Activated CD8-positive, alpha-beta T cell treated with anti-CD3 and anti-CD28 coated beads, Interleukin-2, amount 10 ng/mL, durations not matched to agents 7 days and 5 days (primary cell): ENCODE results near the gene TRIP10. TPM values are rescaled to one million over a fixed set of nuclear protein-coding genes. Genes with fewer than 3 reads are reported as not detected.
A peak's percentile ranks its signal among the peaks of the same experiment; 100 is the strongest.
"Not testable (repeated sequence)": the region's sequence is repeated elsewhere in the genome, so short reads cannot be mapped to it uniquely, and the experiment has no call there.

ENCODE experiments used
- ATAC-seq: fragments of 150-1000 bp; cut with Tn5 transposase; one replicate; pipeline ENCODE4 v1.10.0; 2021; ENCODE audit warnings: moderate library complexity
- CTCF ChIA-PET: fragments of 350-600 bp; sonication (Branson Sonifier 250); formaldehyde crosslinking; loops from one replicate; lab custom pipeline; 2021; ENCODE audit warnings: antibody characterized with exemption; lab: Charles Lee
- POLR2A ChIA-PET: fragments of 350-600 bp; sonication (Branson Sonifier 250); formaldehyde crosslinking; loops from one replicate; lab custom pipeline; 2021; ENCODE audit warnings: antibody characterized with exemption; lab: Charles Lee
- DNase-seq: peaks from one replicate; pipeline ENCODE4 v3.0.0-alpha.2; 2020
- H3K27ac Mint-ChIP-seq: one replicate; pipeline ENCODE4 v1.8.0; 2021; ENCODE audit warnings: mild to moderate bottlenecking, mixed read lengths
- H3K27me3 Mint-ChIP-seq: one replicate; pipeline ENCODE4 v1.8.0; 2021; ENCODE audit warnings: low read depth, mixed read lengths
- H3K36me3 Mint-ChIP-seq: one replicate; pipeline ENCODE4 v1.8.0; 2021; ENCODE audit warnings: low read depth, mixed read lengths
- H3K4me1 Mint-ChIP-seq: one replicate; pipeline ENCODE4 v1.8.0; 2021; ENCODE audit warnings: low read depth, mixed read lengths
- H3K4me3 Mint-ChIP-seq: one replicate; pipeline ENCODE4 v1.8.0; 2021; ENCODE audit warnings: mild to moderate bottlenecking, mixed read lengths
- H3K9me3 Mint-ChIP-seq: one replicate; pipeline ENCODE4 v1.8.0; 2022; ENCODE audit warnings: mixed read lengths; ENCODE audit not compliant: insufficient read depth
- total RNA-seq, 2 experiments: library from RNA; stranded (reverse); gene quantifications; one replicate each; pipeline ENCODE4 v1.2.3, GENCODE V29; 2021

The TRIP10 gene
- total RNA-seq, 2 experiments from 2014 or later: 13.9 to 15.2 TPM

DNA sequence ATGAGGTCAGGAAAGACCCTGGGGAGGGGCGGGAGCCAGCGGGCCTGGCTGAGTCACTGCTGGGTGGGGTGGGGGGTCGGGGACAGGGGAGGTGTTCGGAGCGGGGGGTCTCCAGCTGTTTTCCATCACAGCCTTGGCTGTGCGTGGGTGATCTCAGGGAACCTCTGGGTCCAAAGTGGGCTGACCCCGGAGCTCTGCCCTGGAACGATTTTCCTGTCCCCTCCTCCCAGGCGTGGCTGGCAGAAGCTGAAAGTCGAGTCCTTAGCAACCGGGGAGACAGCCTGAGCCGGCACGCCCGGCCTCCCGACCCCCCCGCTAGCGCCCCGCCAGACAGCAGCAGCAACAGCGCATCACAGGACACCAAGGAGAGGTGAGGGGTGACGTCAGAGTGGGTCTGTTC is 10.6 kb downstream of the TRIP10 start:
- ChIA-PET POLR2A (no interaction called here), CTCF (no interaction called here)
- ATAC-seq: no peak
- Mint-ChIP-seq H3K4me1 (peaks cover 10% of the 10 kb centered on the region), H3K36me3 (peaks cover 53% of the 10 kb centered on the region), H3K9me3 (no peaks in the 10 kb centered on the region), H3K27ac (no peak overlapping the region), H3K4me3 (no peak overlapping the region), H3K27me3 (no peaks in the 10 kb centered on the region)
- DNase-seq: no peak

DNA sequence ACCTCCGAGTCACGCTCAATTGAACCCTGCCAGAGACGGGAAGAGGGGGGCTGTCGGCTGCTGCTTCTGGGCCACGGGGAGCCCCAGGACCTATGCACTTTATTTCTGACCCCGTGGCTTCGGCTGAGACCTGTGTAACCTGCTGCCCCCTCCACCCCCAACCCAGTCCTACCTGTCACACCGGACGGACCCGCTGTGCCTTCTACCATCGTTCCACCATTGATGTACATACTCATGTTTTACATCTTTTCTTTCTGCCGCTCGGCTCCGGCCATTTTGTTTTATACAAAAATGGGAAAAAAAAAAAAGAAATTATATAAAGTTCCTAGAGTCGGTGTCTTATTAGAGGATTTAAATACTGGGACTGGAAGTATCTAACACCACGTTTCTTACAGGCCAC is 11.7 kb downstream of the TRIP10 start:
- no peaks in the 10 kb centered on the region for H3K27me3 Mint-ChIP-seq
- ChIA-PET CTCF (no interaction called here), POLR2A (no interaction called here)
- ATAC-seq (no peak), DNase-seq (no peak)
- peaks cover 55% of the 10 kb centered on the region for H3K36me3 Mint-ChIP-seq
- H3K4me1 Mint-ChIP-seq: peaks cover 10% of the 10 kb centered on the region
- H3K9me3 Mint-ChIP-seq: no peaks in the 10 kb centered on the region
- H3K4me3 Mint-ChIP-seq: no peak overlapping the region
- no peak overlapping the region for H3K27ac Mint-ChIP-seq

DNA sequence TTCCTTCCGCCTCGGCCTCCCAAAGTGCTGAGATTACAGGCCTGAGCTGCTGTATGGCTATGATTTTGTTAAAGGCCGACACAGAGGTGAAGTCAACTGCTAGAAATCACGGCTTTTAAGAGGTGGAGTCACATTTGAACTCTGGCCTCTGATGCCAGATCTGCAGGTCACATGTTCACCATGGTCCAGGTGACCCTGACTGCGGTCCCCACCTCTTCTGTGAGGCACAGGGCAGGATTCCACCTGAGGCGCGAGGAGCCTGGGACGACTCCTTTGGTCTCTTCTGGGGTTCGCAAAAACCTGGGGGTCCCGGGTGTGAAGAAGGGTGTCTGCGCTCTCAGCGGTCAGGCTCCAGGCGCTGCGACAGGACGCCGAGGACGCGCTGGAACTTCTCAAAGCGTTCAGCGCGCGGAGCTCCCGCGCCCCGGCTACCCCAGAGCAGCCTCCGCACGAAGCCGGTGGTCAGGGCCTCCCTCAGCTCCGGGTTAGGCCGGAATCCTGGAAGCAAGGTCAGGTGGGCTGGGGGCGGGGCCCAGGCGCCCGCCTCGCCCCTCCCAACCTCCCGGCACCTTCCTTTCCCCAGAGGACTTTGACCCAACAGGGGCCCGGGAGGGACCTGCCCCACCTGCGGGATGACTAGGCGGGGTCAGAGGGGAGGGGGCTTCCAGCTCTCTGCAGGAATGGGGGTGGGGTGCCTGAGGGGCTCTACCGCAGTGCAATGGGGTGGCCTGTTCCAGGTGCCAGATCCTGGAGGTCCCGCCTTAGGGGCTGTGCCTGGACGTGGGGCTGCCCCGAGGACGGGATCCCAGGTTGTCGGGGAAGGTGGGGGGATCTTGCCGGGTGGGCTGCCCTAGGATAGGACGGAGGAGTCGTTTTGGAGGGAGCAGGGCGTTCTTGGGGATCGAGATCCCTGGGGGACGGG is 13.0 kb downstream of the TRIP10 start:
- DNase-seq (no peak), ATAC-seq (no peak)
- Mint-ChIP-seq H3K9me3 (no peaks in the 10 kb centered on the region), H3K27me3 (no peaks in the 10 kb centered on the region), H3K4me3 (peak overlapping the region; percentile 64), H3K36me3 (peaks cover 49% of the 10 kb centered on the region), H3K4me1 (peaks cover 13% of the 10 kb centered on the region), H3K27ac (peak overlapping the region; percentile 86)
- ChIA-PET CTCF (interaction anchor here (1.0 to 2.3 kb wide), 2 partner anchors 14 to 111 kb away, joined by 4 to 7 read pairs; no protein-coding TSS in a partner anchor), POLR2A (interaction anchor here (0.6 kb wide), 1 partner anchor 512 kb away, joined by 3 read pairs; no protein-coding TSS in a partner anchor)

DNA sequence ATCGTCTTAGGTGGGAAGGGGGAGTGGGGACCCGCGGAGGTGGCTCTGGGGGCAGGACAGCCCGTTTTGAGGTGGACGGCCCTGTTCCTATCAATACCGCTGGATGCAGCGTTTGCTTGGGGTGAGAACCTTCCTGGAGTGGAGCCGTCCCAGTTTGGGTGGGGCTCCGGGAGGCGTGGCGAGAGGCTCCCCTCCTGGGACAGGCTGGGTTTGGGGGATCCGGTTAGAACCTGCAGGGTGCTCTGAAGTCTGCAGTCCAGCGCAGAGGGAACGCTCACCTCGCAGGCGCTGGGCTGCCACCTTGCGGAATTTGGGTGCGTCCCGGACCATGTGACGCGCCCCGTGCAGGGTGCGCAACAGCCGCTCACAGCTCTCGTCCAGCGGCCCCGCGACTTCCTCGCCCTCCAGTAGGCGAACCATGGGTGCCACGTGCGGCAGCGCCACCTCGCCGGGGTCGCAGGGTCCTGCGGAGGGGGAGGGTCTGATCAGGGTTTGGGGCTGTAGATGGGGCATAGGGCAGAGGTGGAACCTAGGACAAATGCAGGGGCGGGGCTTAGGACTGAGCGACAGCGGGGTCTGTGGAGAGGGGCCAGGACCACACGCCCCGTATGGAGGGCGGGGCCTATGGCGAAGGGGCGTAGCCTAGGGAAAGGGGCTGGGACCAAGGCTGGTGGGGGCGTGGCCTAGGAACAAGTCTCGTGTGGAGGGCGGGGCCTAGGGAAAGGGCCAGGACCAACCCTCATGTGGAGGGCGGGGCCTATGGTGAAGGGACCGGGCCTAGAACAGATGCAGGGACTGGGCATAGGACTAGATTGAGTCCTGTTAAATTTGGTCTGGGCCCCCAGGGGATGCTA is 13.9 kb downstream of the TRIP10 start:
- no peaks in the 10 kb centered on the region for H3K9me3 Mint-ChIP-seq
- H3K27ac Mint-ChIP-seq: peak overlapping the region; percentile 86
- H3K4me3 Mint-ChIP-seq: peak overlapping the region; percentile 64
- no peaks in the 10 kb centered on the region for H3K27me3 Mint-ChIP-seq
- ChIA-PET POLR2A (interaction anchor here (1.5 kb wide), 1 partner anchor 14 kb away, joined by 4 read pairs; the partner anchor contains the start of gene SH2D3A), CTCF (interaction anchor here (1.0 to 2.3 kb wide), 3 partner anchors 15 to 122 kb away, joined by 4 to 7 read pairs (median 4); no protein-coding TSS in a partner anchor)
- DNase-seq: peak; percentile 83
- peaks cover 16% of the 10 kb centered on the region for H3K4me1 Mint-ChIP-seq
- peaks cover 47% of the 10 kb centered on the region for H3K36me3 Mint-ChIP-seq
- peak; percentile 93 for ATAC-seq

DNA sequence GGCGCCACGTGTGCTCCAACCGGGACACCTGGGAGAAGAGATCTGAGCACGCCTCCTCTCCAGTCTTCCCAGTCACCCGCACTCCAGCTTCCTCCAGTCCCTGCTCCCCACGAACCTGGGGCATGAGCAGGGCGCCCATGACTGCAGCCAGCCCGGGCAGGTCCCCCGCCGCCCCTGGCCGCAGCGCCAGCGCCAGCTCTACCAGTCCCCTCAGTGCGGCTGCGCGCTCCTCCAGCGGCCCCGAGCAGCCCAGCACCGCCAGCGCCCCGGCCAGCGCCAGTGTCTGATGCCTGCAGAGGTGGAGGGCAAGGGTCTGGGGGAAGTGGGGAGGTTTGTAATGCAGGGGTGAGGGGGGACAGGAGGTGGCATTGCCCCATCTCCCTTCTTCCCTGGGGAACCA is 14.7 kb downstream of the TRIP10 start:
- no peak for ATAC-seq
- Mint-ChIP-seq H3K27ac (no peak overlapping the region), H3K27me3 (no peaks in the 10 kb centered on the region), H3K9me3 (no peaks in the 10 kb centered on the region), H3K4me1 (peaks cover 18% of the 10 kb centered on the region), H3K36me3 (peaks cover 49% of the 10 kb centered on the region), H3K4me3 (no peak overlapping the region)
- no peak for DNase-seq
- ChIA-PET CTCF (interaction anchor here (0.7 to 2.3 kb wide), 3 partner anchors 17 to 123 kb away, joined by 3 to 7 read pairs (median 4); no protein-coding TSS in a partner anchor), POLR2A (interaction anchor here (1.5 kb wide), 1 partner anchor 13 kb away, joined by 4 read pairs; the partner anchor contains the start of gene SH2D3A)

DNA sequence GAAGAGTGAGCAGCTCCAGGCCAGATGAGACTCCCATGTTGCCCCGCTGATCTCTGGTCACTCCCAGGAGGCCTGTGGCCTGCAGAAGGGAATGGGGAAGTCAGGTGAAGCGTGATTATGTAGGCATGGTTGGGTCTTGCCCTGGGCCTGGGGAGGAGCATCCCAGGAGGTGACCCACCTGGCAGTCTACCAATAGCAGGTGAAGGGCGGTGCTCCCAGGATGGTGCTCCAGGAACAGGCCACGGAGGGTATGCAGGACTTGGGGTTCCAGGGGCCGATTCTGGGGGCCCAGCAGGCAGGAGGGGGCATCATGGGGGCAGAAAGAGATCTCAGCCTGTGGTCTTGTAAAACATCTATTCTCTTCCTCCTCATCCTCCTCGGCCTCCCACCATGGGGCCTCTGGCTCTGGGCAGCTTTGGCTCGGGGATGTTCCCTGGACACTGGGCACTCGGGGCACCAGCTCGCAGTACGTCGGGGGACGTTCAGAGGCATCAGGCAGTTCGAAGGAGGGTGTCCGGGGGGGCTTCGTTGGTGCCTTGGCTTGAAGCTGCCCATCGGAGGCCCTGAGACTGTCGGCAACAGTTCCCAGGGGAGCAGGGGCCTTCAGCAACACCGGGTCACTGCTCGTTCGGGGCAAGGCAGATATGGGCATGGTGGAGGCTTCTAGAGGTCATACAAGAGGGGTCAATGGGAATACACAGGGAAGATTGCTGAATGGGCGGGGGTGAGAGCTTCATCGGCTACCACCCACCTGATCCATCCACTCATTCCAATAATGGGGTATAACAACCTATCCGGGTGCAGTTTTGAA is 15.4 kb downstream of the TRIP10 start:
- H3K4me3 Mint-ChIP-seq: no peak overlapping the region
- no peak overlapping the region for H3K27ac Mint-ChIP-seq
- no peaks in the 10 kb centered on the region for H3K27me3 Mint-ChIP-seq

DNA sequence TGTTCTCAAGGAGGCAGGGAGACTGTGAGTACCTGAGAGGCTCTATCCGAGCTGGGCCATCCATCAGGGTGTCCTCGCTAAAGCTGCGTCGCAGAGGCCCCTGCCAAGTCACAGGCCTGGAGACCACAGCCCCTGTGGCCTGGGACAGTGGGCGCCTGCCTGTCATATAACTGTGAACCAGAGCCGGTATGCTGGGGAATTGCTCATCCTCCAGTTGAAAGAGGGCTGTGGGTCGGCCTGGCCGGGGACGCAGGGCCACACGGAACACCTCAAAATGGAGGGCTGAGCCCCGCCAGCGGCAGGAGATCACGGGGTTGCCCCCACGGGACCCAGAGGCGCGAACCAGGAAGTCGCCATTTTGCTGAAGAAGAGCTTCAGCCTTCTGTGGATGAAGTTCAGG is 21.1 kb downstream of the TRIP10 start:
- no peaks in the 10 kb centered on the region for H3K27me3 Mint-ChIP-seq
- peaks cover 32% of the 10 kb centered on the region for H3K36me3 Mint-ChIP-seq
- peaks cover 13% of the 10 kb centered on the region for H3K4me1 Mint-ChIP-seq
- H3K27ac Mint-ChIP-seq: no peak overlapping the region
- no peaks in the 10 kb centered on the region for H3K9me3 Mint-ChIP-seq
- DNase-seq: no peak
- ChIA-PET POLR2A (interaction anchor here (0.6 kb wide), 1 partner anchor 18 kb away, joined by 3 read pairs; no protein-coding TSS in a partner anchor), CTCF (interaction anchor here (0.7 to 1.7 kb wide), 4 partner anchors 12 to 129 kb away, joined by 4 to 9 read pairs (median 5); partner anchors contain the start of genes GPR108 and VAV1)
- no peak for ATAC-seq
- no peak overlapping the region for H3K4me3 Mint-ChIP-seq

More for the DNA sequence above, 15.4 kb downstream of the TRIP10 start:
- Mint-ChIP-seq H3K9me3 (no peaks in the 10 kb centered on the region), H3K36me3 (peaks cover 50% of the 10 kb centered on the region), H3K4me1 (peaks cover 18% of the 10 kb centered on the region)
- ATAC-seq (no peak), DNase-seq (no peak)
- ChIA-PET POLR2A (interaction anchor here (0.6 to 1.5 kb wide), 2 partner anchors 13 to 136 kb away, joined by 3 to 4 read pairs; partner anchors contain the start of gene SH2D3A), CTCF (interaction anchor here (0.7 to 2.3 kb wide), 2 partner anchors 16 to 108 kb away, joined by 3 to 7 read pairs; no protein-coding TSS in a partner anchor)

DNA sequence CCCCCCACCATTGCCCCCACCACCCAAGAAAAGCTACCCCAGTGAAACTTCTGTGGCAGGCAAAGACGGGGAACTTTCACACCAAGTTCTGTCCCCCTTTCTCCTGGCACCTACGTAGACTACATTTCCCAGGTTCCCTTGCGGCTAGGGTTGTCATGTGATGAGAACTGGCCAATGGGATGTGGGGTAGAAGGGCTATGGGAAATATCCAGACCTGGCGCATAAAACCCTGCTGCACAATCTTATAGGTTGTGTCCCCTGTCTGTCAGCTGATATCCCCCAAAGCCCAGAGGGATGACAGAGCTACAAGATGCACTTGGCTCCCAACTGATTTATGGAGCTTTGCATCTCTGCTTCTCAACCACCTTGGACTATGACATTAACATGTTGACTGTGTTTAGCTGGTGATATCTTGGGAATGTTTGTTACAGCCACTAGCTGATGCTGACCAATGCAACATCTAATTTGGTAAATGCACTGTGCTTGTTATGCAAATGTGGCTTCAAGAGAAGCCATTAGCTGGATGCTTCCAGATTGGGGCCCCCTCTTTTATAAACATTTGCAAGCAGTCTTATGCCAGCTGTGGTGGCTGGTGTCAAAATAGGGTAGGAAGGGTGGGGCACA is 21.7 kb downstream of the TRIP10 start:
- Mint-ChIP-seq H3K27me3 (no peaks in the 10 kb centered on the region), H3K27ac (no peak overlapping the region), H3K36me3 (peaks cover 32% of the 10 kb centered on the region), H3K4me1 (peaks cover 19% of the 10 kb centered on the region), H3K9me3 (no peaks in the 10 kb centered on the region), H3K4me3 (no peak overlapping the region)
- peak; percentile 42 for ATAC-seq
- DNase-seq: no peak
- CTCF ChIA-PET: interaction anchor here (0.7 to 1.7 kb wide), 4 partner anchors 11 to 129 kb away, joined by 4 to 9 read pairs (median 5); partner anchors contain the start of genes GPR108 and VAV1
- POLR2A ChIA-PET: interaction anchor here (0.6 kb wide), 1 partner anchor 18 kb away, joined by 3 read pairs; no protein-coding TSS in a partner anchor

DNA sequence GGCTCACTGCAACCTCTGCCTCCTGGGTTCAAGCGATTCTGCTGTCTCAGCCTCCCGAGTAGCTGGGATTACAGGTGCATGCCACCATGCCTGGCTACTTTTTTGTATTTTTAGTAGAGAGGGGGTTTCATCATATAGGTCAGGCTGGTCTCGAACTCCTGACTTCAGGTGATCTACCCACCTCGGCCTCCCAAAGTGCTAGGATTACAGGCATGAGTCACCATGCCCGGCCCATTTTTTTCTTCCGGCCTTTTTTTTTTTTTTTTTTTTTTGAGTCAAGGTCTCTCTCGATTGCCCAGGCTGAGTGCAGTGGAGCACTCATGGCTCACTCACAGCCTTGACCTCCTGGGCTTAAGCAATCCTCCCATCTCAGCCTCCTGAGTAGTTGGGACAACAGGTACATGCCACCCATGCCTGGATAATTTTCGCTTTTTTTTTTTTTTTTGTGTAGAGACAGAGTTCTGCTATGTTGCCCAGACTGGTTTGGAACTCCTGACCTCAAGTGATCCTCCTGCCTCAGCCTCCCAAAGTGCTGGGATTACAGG is 22.8 kb downstream of the TRIP10 start:
- ATAC-seq, POLR2A ChIA-PET, H3K4me3 Mint-ChIP-seq, H3K27me3 Mint-ChIP-seq, H3K9me3 Mint-ChIP-seq, H3K27ac Mint-ChIP-seq, DNase-seq: not testable (repeated sequence)
- CTCF ChIA-PET: interaction anchor here (1.7 kb wide), 1 partner anchor 101 kb away, joined by 9 read pairs; no protein-coding TSS in a partner anchor
- H3K36me3 Mint-ChIP-seq: peaks cover 31% of the 10 kb centered on the region
- H3K4me1 Mint-ChIP-seq: peaks cover 26% of the 10 kb centered on the region

DNA sequence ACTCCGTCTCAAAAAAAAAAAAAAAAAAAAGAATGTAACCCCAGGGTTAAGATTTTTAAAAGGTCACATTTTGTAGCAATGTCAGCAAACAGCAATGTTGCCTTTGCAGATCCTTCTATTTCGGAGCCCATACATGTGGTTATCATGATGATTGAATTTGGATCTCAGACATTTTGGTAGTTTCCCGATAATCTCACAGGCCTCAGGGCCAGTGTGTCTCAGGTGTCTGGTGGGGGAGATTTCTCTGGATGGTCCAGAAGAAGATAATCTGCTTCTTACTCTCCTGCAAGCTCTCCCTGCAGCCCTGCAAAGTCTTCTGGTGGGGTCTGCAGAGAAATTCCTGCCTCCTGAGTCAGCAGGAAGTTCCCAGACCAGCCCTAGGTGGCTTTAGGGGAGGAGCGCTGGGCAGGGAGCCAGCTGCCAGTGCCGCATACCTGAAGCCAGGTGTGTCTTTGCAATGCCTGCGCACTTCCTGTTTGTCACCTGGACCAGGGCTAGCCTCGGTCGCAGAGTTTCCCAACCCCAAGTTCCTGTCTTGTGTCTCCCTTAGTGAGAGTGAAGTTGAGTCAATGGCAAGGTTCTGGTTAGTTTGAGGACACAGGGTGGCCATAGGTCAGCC is 26.4 kb downstream of the TRIP10 start:
- H3K27ac Mint-ChIP-seq: peak overlapping the region; percentile 91
- peaks cover 49% of the 10 kb centered on the region for H3K4me1 Mint-ChIP-seq
- H3K4me3 Mint-ChIP-seq: peak overlapping the region; percentile 88
- no peaks in the 10 kb centered on the region for H3K27me3 Mint-ChIP-seq
- no peaks in the 10 kb centered on the region for H3K9me3 Mint-ChIP-seq
- DNase-seq (no peak), ATAC-seq (no peak)
- ChIA-PET CTCF (no interaction called here), POLR2A (no interaction called here)
- peaks cover 9% of the 10 kb centered on the region for H3K36me3 Mint-ChIP-seq
